ACC112 (cell line): Measurements from ENCODE around the gene PTCHD1.

Experiments
- H2AFZ ChIP-seq: fragments of 200-600 bp; sonication (generic); one replicate; pipeline ENCODE4 v1.6.0; 2017; ENCODE audit warnings: antibody characterized with exemption, low read length; ENCODE audit not compliant: unreplicated experiment
- H3K27ac ChIP-seq: fragments of 200-600 bp; sonication (generic); 2 replicates; pipeline ENCODE4 v1.5.1; 2014; ENCODE audit warnings: low read depth, mild to moderate bottlenecking, antibody characterized with exemption, low read length, moderate library complexity
- H3K27me3 ChIP-seq: fragments of 200-600 bp; sonication (generic); 2 replicates; pipeline ENCODE4 v1.6.1; 2014; ENCODE audit warnings: mild to moderate bottlenecking, antibody characterized with exemption, low read length, moderate library complexity, mixed read lengths; ENCODE audit not compliant: insufficient read depth
- H3K36me3 ChIP-seq: fragments of 200-600 bp; sonication (generic); 2 replicates; pipeline ENCODE4 v1.6.1; 2016; ENCODE audit warnings: mild to moderate bottlenecking, antibody characterized with exemption, low read length, moderate library complexity, mixed read lengths; ENCODE audit not compliant: insufficient read depth
- H3K4me1 ChIP-seq: fragments of 200-600 bp; sonication (generic); one replicate; pipeline ENCODE4 v1.6.1; 2016; ENCODE audit warnings: low read length, mixed read lengths; ENCODE audit not compliant: insufficient read depth, unreplicated experiment, control insufficient read depth
- H3K4me3 ChIP-seq: fragments of 200-600 bp; sonication (generic); 2 replicates; pipeline ENCODE4 v1.5.1; 2014; ENCODE audit warnings: mild to moderate bottlenecking, low read depth, low read length
- H3K79me2 ChIP-seq: fragments of 200-600 bp; sonication (generic); one replicate; pipeline ENCODE4 v1.6.0; 2016; ENCODE audit warnings: low read length; ENCODE audit not compliant: control insufficient read depth, unreplicated experiment, insufficient read depth

The PTCHD1 gene

DNA sequence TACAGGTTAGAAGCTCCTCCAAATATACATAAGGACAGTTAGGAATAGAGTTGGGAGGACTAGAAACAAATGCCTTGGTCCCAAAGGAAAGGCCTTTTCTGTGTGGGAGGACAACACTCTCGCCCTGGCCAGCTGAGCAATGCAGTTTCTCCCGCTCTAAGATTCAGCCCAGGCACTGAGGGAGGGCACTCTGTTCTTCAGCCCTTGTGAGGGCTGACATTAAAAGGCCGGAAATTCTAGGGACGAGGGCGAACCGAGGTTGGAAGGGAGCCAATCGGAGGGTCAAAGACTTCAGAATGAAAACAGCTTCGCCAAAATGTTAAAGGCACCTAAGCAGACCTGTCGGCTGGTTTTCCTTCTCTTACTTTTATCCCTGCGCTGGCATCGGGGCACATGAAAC, 2.9 kb upstream of the PTCHD1 start:
- H3K4me1 ChIP-seq: no peaks in the 10 kb centered on the region
- H3K36me3 ChIP-seq: no peaks in the 10 kb centered on the region
- no peak overlapping the region for H3K27ac ChIP-seq
- H3K27me3 ChIP-seq: peaks cover 91% of the 10 kb centered on the region
- H3K79me2 ChIP-seq: no peaks in the 10 kb centered on the region
- H3K4me3 ChIP-seq: 0 out of 2 replicates have a peak overlapping the region, but pooled peaks have one; percentile 63
- H2AFZ ChIP-seq: no peak overlapping the region

DNA sequence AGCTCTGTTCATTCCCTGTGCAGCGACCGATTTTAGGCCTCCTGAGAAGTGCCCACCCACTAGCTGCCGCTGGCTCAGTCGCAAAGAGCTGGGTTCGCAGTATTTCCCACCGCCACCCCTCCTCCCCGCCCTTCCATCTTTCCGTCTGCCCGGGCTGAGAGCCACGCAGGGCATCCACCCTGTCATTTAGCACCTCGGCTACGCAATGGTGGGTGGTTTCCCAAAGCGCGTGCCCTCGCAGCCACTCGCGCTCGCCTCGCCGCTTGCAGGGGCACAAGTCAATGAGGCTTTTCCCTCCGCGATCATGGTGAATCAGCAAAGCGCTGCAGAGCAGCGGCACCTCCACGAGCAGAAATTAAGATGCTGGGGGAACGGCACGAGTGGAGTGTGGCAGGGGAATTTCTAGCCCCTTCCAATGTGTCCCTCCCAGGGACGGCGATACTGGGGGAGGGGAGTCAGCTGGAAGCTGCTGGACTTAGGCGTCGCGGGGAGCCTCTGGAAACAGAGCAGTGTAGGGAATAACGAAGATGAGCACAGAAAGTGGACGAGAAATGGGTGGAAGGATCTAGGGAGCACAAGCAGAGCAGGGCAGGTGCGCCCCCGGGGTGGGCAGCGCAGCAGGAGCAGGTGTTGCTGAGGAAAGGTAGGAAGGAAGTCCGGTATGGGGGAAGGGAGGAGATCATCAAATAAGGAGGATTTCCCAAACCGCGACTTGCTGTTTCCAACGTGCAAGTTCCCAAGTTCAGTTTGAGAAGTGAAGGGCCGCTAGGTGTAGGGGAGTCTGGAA, 2.4 kb upstream of the PTCHD1 start:
- Histone ChIP-seq H3K4me3 (peak overlapping the region; percentile 63; the same call in 1 of the 2 replicates), H3K4me1 (no peaks in the 10 kb centered on the region), H2AFZ (no peak overlapping the region), H3K36me3 (no peaks in the 10 kb centered on the region), H3K27me3 (peaks cover 91% of the 10 kb centered on the region), H3K27ac (no peak overlapping the region), H3K79me2 (no peaks in the 10 kb centered on the region)

- Histone ChIP-seq H3K4me1 (no peaks in the 10 kb centered on the region), H3K27ac (no peak overlapping the region), H3K27me3 (peaks cover 93% of the 10 kb centered on the region), H3K4me3 (peak overlapping the region; percentile 63), H2AFZ (no peak overlapping the region), H3K36me3 (no peaks in the 10 kb centered on the region), H3K79me2 (no peaks in the 10 kb centered on the region)
Observed at GRCh38 chrX:23332888-23333821, 1.5 kb upstream of the PTCHD1 start.

GRCh38 chrX:23333842-23334520, 668 bp upstream of the PTCHD1 start:
- Histone ChIP-seq H3K4me1 (no peaks in the 10 kb centered on the region), H3K4me3 (peak overlapping the region; percentile 63), H3K79me2 (no peaks in the 10 kb centered on the region), H2AFZ (peak overlapping the region; percentile 4), H3K27me3 (peaks cover 93% of the 10 kb centered on the region), H3K36me3 (no peaks in the 10 kb centered on the region), H3K27ac (no peak overlapping the region)

- no peak overlapping the region for H2AFZ ChIP-seq
- no peaks in the 10 kb centered on the region for H3K4me1 ChIP-seq
- H3K27ac ChIP-seq: no peak overlapping the region
- H3K79me2 ChIP-seq: no peaks in the 10 kb centered on the region
- peaks cover 92% of the 10 kb centered on the region for H3K27me3 ChIP-seq
- H3K4me3 ChIP-seq: peak overlapping the region; percentile 63
- no peaks in the 10 kb centered on the region for H3K36me3 ChIP-seq
Observed at GRCh38 chrX:23334521-23334847, 165 bp upstream of the PTCHD1 start.

DNA sequence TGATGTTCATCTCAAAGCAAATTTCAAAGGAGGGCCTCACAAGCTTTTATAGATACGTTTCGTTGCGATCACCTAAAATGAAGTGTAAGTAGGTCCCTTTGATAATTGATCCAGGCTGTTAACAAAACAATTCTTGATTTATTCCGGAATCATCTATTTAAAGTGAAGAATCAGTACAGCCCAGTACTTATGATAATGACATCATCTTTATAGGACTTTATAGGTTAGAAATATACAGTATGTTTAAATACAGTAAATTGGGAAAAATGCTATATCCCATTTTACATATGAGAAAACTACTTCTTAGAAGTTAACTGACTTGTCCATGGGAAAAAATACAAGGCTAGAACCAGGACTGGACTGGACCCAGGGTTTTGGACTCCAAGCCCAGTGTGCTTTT, 3.7 kb downstream of the PTCHD1 start:
- Histone ChIP-seq H3K27me3 (peaks cover 77% of the 10 kb centered on the region), H3K27ac (no peak overlapping the region), H2AFZ (no peak overlapping the region), H3K36me3 (no peaks in the 10 kb centered on the region), H3K4me1 (no peaks in the 10 kb centered on the region), H3K4me3 (no peak overlapping the region), H3K79me2 (no peaks in the 10 kb centered on the region)

DNA sequence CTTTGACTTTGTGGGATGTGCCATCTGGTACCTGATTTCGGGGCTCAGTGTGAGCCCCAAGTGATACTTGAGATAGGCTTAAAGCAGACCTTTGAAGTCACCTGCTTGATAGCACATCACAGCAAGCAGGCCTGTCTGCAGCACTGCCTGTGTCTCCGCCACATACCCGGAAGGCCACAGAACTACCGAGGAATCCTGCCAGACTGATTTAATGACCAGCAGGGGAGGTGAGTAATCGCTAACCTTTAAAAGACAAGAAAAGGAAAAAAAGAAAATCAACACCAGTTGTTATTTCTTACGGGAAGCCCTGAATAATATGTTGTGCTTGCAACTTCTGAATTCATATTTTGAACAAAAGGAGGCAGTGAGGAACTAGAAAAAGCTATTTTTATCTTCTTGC, 6.8 kb downstream of the PTCHD1 start:
- H3K4me3 ChIP-seq: no peak overlapping the region
- no peak overlapping the region for H3K27ac ChIP-seq
- H3K4me1 ChIP-seq: no peaks in the 10 kb centered on the region
- H2AFZ ChIP-seq: no peak overlapping the region
- H3K36me3 ChIP-seq: no peaks in the 10 kb centered on the region
- no peaks in the 10 kb centered on the region for H3K79me2 ChIP-seq
- H3K27me3 ChIP-seq: peaks cover 63% of the 10 kb centered on the region

- Histone ChIP-seq H3K36me3 (no peaks in the 10 kb centered on the region), H2AFZ (no peak overlapping the region), H3K79me2 (no peaks in the 10 kb centered on the region), H3K4me1 (no peaks in the 10 kb centered on the region), H3K27me3 (peaks cover 54% of the 10 kb centered on the region), H3K4me3 (no peak overlapping the region), H3K27ac (no peak overlapping the region)
Observed at GRCh38 chrX:23344238-23344903, 9.7 kb downstream of the PTCHD1 start.

DNA sequence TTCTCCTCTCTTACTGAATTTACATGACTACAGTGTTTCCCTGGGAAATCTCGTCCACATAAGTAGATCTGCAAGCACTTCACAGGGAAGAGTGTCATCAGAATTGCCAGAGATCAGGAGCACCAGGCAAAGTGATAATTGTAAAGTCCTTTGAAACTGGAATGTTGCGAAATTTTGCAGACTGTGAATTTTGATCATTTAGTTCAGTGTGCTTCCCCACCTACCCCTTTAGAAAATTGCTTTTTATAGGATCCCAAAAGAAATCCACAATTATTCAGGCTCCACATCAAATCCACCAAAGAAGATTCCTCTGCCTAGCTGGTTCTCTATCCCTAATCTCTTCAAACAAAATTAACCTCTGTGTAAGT, 10.2 kb downstream of the PTCHD1 start:
- H3K4me1 ChIP-seq: no peaks in the 10 kb centered on the region
- no peaks in the 10 kb centered on the region for H3K36me3 ChIP-seq
- peaks cover 52% of the 10 kb centered on the region for H3K27me3 ChIP-seq
- H2AFZ ChIP-seq: no peak overlapping the region
- H3K27ac ChIP-seq: no peak overlapping the region
- no peaks in the 10 kb centered on the region for H3K79me2 ChIP-seq
- H3K4me3 ChIP-seq: no peak overlapping the region

DNA sequence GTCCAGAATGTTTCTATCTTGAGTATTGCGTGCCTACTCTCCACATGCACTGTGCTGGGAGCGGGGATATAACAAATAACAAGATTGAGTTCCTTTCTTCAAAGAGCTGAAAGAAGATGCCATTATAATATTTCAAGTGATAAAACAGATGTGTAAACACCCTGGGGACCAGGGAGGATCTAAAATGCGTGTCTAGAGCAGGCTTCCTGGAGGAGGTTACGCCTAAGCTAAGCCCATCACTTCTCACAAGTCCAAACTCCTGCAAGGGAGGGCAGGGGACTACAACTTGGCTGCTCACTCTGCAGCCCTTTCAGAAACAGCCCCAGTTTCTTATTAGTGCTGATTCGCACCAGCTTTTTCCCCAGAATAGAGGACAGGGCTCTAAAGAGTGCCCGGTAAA, 21.5 kb downstream of the PTCHD1 start:
- Histone ChIP-seq H3K4me3 (no peak overlapping the region), H2AFZ (no peak overlapping the region), H3K4me1 (no peaks in the 10 kb centered on the region), H3K36me3 (no peaks in the 10 kb centered on the region), H3K79me2 (no peaks in the 10 kb centered on the region), H3K27me3 (no peaks in the 10 kb centered on the region), H3K27ac (no peak overlapping the region)
